ENCODE results near the gene EXOC6. TPM values are rescaled to one million over a fixed set of nuclear protein-coding genes. Genes with fewer than 3 reads are reported as not detected.
A peak's percentile ranks its signal among the peaks of the same experiment; 100 is the strongest.

EXOC6 gene
- total RNA-seq, 4 donors from 2014 or later = 9.8 to 25.9 (median 10.9) TPM

DNA sequence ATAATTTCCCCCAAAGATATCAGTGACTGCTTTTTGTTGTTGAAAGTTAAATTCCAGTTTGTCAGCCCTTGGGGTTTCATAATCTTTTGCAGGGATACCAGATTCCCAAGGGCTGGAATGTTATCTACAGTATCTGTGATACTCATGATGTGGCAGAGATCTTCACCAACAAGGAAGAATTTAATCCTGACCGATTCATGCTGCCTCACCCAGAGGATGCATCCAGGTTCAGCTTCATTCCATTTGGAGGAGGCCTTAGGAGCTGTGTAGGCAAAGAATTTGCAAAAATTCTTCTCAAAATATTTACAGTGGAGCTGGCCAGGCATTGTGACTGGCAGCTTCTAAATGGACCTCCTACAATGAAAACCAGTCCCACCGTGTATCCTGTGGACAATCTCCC, 228.6 kb downstream of the EXOC6 start:
- DNase-seq (ENCODE audit: low spot score) = no peak
- TF ChIP-seq, protein P1, sequence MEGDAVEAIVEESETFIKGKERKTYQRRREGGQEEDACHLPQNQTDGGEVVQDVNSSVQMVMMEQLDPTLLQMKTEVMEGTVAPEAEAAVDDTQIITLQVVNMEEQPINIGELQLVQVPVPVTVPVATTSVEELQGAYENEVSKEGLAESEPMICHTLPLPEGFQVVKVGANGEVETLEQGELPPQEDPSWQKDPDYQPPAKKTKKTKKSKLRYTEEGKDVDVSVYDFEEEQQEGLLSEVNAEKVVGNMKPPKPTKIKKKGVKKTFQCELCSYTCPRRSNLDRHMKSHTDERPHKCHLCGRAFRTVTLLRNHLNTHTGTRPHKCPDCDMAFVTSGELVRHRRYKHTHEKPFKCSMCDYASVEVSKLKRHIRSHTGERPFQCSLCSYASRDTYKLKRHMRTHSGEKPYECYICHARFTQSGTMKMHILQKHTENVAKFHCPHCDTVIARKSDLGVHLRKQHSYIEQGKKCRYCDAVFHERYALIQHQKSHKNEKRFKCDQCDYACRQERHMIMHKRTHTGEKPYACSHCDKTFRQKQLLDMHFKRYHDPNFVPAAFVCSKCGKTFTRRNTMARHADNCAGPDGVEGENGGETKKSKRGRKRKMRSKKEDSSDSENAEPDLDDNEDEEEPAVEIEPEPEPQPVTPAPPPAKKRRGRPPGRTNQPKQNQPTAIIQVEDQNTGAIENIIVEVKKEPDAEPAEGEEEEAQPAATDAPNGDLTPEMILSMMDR (IDR thresholded peaks at IDR 0.05) = no peak
- ATAC-seq (ENCODE audit: low FRiP score) = no peak

DNA sequence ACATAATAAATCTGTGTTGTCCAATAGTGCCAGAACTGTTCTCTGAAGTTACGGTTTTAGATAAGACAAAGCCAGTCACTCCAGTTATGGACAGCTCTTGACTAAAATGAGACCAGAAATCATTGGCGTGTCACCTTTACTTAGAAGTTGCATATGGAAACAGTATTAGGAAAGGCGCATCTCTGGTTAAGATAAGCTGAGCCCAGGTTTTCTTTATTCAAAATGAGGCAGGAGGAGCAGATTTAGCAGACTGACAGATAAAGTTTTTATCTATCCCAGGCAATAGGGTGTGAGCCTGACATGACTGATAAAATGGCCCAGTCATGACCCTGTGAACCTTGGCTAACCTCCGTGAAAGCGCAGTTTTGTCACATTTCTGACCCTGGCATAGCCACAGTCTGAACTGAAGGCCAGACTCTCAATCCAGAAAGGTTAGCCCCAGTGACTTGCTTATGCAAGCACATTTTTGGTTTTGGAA, 229.6 kb downstream of the EXOC6 start:
- TF ChIP-seq, protein P1 (IDR thresholded peaks at IDR 0.05) = no peak
- DNase-seq (ENCODE audit: low spot score) = no peak
- ATAC-seq (ENCODE audit: low FRiP score) = no peak

DNA sequence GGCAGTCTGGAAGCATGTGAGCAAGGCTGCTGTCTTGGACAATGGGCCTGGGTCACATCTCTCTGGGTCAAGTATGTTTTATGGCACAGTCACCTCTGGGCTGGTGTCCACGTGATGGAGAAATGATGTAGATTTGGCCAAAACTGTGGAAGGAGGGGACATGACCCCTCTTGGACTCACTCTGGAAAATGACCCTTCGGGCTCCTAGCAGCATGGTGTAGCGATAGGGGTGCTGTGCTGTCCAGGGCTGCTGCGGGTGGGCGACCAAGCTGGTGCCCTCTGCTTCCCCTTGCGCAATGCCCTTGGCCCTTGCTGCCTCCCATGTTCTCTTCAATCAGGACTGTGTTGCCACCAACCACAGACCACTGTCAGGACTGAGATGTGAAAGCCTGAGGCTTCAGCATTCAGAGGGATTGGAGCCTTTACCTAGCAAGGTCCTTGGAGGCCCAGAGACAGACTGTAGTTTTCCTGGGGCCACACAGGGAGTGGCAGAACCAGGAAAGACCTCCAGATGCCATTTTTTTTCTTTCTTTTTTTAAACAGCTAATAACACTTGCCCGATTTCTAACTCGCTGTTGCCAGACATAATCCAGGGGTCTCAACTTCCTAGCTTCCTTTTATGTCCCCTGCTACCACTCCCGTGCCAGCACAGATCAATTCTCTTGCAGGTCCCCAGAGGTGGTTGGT, 231.5 kb downstream of the EXOC6 start:
- TF ChIP-seq, protein P1 (IDR thresholded peaks at IDR 0.05) = no peak
- no peak for DNase-seq (ENCODE audit: low spot score)
- ATAC-seq (ENCODE audit: low FRiP score) = no peak

DNA sequence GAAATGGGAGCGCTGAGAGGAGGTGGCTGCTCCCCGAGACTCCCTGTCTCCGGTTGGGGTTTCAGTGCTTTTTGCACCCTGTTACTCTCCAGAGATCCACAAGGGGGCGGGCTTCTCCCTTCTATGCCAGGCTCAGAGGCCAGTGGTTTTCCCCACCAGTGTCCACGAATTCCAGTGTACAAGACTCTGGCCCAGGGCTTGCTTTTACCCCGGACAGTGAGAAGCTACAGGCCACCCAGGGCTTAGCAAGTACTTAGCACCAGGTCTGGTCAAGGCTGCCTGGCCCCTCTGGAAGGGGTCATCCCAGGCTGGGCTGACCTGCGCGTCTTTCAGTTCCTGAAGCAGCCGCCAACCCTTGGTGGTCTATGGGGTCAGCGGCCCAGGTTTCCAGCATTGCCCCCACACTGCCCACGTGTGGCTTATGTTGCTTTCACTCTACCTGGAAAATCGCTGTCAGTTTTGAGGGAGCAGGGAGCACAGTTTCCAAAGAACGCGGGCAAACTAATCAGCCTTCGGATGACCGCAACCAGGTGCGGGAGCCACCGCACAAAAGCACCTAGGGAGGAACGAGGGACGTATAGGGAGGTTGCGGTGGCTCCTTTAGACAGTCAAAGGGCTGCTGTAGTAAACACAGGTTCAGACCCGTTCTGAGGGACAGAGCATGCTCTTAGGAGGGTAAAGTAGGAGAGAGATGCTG, 232.2 kb downstream of the EXOC6 start:
- DNase-seq (ENCODE audit: low spot score) (peak; percentile 53), ATAC-seq (ENCODE audit: low FRiP score) (peak; percentile 73)
- TF ChIP-seq, protein P1 (IDR thresholded peaks at IDR 0.05) = peak in 2 of 3 donors; percentile 18 to 55

DNA sequence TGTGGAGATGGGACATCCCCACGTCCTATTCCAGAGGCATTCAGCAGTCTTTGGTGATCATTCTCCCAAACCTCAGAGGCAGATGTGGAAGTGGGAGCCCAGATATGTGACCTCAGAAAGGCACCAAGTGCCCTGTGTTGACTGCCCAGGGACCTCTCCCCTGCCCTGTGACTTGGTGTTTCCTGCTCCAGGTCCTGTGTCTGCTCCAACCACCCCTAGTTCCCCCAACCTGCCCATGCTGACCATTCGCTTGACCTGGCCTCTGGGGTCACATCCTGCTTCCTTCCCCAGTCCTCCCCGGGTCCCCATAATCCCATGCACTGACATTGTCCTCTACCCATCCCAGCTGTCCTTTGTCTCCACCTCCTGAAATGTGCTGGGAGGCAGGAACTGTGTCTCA, 233.0 kb downstream of the EXOC6 start:
- ATAC-seq (ENCODE audit: low FRiP score) (no peak), DNase-seq (ENCODE audit: low spot score) (no peak)
- TF ChIP-seq, protein P1 (IDR thresholded peaks at IDR 0.05) = no peak

DNA sequence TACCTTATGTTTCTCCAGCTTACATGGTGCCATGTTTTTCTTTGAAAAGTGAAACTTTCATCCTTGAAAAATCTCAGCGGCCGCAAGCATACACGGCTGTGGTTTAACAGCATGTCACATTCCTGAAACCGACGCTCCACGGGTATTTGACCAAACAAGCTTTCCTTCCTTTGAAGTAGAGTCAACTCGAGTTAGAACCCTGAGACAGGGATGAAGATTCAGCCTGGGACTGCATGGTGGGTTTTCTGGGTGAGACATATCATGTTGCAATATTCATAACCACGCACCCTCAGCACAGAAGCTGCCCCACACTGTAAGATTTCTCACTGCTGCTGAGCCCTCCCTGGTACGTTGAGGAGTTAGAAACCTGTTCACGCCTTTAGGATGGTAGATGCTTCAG, 233.5 kb downstream of the EXOC6 start:
- DNase-seq (ENCODE audit: low spot score) (no peak), ATAC-seq (ENCODE audit: low FRiP score) (no peak)
- TF ChIP-seq, protein P1 (IDR thresholded peaks at IDR 0.05) = no peak

Data from omental fat pad (tissue), 4 donors.